HPDE6-E6E7 (cell line): Measurements from ENCODE around the gene SWT1.
"Not testable (repeated sequence)": the region's sequence is repeated elsewhere in the genome, so short reads cannot be mapped to it uniquely, and the experiment has no call there.

Source experiments
- DNase-seq: peaks from one replicate; pipeline ENCODE4 v3.0.0; 2011; ENCODE audit warnings: missing footprints; ENCODE audit errors: extremely low spot score

Gene SWT1

DNA sequence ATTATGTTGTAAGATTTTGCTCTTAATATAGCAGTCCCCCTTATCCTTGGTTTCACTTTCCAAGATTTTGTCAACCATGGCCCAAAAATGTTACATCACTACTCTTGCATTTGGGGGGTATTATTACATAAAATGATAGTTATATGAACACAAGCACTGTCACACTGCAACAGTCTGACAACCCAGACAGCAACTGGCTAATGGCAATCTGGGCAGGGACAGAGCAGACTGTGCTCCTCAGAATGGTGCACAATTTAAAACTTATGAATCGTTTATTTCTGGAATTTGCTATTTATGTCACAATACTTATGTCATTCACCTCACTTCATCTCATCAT lies 162.1 kb downstream of the SWT1 start:
- DNase-seq, result no peak

DNA sequence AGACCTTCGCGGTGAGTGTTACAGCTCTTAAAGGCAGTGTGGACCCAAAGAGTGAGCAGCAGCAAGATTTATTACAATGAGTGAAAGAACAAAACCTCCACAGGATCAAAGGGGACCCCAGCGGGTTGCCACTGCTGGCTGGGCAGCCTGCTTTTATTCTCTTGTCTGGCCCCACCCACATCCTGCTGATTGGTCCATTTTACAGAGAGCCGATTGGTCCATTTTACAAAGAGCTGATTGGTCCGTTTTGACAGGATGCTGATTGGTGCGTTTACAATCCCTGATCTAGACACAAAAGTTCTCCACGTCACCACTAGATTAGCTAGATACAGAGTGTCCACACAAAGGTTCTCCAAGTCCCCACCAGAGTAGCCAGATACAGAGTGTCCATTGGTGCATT lies 164.1 kb downstream of the SWT1 start:
- not testable (repeated sequence) for DNase-seq

DNA sequence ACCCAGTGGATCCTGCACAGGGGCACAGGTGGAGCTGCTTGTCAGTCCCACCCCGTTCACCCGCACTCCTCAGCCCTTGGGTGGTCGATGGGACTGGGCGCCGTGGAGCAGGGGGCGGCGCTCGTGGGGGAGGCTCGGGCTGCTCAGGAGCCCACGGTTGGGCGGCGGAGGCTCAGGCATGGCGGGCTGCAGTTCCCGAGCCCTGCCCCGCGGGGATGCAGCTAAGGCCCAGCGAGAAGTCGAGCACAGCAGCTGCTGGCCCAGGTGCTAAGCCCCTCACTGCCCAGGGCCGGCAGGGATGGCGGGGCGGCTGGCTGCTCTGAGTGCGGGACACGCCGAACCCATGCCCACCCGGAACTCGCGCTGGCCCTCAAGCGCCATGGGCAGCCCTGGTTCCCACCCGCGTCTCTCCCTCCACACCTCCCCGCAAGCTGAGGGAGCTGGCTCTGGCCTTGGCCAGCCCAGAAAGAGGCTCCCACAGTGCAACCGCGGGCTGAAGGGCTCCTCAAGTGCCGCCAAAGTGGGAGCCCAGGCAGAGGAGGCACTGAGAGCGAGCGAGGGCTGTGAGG lies 164.8 kb downstream of the SWT1 start:
- not testable (repeated sequence) for DNase-seq

DNA sequence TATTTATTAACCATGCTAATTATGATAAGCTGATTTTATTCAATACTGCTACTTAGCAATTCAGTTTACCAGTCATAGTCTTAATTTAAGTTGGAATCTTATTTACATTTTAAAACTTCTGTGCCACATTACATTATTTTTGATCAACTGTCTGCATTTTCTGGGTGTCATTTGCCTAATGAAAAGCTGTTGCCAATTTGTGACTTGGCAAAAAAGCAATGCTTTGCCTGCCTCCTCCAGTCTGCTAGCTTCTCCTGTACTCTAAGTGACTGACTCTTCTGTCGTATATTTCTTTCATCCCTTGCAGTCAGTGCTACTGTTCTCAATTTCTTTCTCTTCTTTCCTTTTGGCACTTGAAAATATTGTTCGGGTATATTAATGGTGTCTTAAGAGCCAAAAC lies 165.7 kb downstream of the SWT1 start:
- DNase-seq, result no peak

DNA sequence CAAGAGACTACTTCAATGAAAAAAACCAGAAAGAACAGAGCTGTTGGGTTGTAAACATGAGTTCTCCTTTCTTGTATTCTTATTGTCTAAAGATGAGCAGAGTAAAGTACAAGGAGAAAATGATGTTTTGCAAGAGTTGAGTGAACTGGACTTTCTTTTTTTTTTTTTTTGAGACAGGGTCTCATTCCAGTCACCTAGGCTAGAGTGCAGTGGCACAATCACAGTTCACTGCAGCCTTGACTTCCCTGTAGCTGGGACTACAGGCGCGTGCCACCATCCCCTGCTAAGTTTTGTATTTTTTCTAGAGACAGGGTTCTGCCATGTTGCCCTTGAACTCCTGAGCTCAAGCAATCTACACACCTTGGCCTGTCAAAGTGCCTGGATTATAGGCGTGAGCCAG lies 167.2 kb downstream of the SWT1 start:
- no peak for DNase-seq

DNA sequence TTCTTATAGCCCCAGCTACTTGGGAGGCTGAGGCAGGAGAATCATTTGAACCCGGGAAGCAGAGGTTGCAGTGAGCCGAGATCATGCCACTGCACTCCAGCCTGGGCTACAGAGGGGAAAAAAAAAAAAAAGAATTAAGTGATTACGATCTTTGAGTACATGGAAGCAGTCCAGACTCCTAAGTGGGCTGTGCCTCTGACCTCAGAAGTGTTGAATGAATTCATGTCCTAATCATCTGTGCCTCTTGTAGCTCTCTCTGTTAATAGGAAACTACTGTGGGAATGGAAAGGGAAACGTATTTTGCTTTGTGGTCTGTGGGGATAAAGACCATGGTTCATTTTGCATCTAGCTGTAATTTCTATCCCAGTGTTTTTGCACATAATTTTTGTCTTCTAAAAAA lies 168.4 kb downstream of the SWT1 start:
- no peak for DNase-seq

DNA sequence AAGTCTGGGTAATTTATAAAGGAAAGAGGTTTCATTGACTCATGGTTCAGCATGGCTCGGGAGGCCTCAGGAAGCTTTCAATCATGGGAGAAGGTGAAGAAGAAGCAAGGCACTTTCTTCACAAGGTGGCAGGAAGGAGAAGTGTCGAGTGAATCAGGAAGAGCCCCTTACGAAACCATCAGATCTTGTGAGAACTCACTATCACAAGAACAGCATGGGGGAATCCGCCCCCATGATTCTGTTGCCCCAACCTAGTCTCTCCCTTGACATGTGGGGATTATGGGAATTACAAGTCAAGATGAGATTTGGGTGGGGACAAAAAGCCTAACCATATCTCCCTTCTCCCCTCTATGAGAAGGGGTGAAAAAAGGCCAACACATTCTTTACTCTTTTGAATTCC lies 171.3 kb downstream of the SWT1 start:
- DNase-seq, result no peak

DNA sequence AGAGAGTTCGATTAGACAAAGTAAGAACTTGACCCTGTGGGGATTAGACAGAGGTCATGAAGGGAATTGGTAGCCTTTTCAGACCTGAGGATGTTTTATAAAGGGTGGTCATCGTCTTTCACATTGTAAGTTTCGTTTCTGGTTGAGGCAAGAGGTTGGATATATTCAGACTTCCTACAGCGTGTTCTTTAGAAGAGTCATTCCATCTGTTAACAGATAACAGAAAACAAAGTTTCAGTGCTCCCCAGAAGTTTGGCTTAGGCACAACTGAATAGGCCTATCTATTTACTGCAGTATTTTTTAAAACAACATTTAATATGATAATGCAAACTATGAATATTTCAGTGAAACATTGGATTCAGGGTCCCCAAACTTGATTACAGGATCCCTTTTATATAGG lies 177.2 kb downstream of the SWT1 start:
- no peak for DNase-seq

DNA sequence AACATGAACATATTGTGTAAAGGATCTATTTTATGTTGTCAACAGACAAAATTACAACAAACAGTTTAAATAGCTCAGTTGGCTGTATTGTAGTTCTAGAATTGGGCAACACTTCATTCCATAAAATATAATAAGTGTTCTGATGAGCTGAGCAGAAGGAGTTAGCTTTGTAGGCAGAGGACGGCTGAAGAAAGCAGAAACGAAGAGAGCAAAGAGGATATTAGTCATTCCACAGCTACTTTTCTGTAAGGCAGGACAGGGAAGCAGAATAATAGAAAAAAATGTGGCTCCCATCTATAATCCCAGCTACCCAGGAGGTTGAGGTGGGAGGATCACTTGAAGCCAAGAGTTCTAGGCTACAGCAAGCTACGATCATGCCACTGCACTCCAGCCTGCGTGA lies 180.3 kb downstream of the SWT1 start:
- no peak for DNase-seq

DNA sequence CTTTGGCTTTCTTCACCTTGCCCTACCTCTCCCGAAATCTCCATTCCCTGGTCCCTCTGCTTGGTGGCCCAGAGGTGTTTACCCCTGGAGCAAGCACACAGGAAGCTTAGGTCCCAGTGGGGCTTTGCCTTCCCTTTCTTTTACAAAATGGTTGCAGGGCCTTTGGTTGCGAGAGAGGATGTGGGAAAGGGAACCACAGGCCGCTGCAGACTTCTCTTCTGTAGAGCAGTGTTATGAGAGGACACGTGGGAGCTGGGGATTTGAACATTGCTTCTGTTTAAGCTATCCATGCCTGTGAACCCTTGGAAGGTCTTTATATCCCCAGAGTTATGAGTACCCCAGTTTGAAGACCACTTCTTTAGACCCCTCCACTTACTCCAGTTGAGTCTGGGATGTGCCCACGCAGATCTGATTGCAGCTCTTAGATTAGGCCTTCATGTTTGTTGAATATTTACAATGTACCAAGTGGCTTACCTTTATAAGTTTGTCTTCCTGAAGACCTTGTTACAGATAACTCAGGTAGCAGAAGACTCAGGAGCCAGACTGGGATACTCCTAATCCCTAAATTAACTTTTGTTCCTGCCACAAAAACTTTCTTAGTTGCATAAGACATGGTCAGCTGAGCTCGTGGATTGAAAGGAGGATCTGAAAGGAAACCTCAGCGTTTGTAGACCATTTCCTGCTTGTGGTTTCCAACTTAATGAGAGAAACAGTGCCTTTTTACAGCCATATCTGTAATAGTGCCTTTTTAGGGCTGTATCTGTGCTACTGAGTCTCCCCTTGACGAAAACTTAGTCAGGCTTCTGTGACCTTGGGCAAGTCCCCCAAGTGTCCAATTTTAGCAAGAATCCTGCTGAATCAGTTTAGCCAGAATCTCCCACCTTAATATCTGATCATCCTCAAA lies 182.0 kb downstream of the SWT1 start:
- no peak for DNase-seq

DNA sequence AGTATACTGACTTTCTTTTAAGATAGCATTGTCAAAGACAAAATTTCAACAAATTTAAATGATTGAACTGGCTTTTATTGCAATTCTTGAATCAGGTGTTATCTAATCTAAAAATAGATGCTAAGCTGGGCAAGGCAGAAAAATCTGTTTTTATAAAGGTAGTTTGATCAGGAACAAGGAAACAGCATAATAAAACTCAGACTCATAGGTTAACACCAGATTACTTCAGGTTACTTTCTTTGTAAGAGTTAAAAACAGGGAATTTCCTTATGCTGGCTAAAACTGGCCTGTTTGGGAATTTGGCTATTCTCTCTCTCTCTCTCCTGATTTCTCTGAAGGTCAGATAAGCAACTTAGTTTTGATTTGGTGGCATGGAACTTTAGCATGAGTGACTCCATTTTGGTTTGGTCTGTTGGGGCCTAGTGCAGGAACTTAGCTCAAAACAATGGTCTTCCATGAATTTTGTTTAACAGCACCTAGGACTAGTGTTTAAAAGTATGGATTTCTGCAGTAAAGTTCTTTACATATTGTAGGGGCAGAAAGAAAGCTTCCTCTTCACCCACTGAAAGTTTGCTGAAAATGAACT lies 184.3 kb downstream of the SWT1 start:
- DNase-seq, result no peak
